ENCODE results near the gene PARP4. TPM values are rescaled to one million over a fixed set of nuclear protein-coding genes. Genes with fewer than 3 reads are reported as not detected.

Gene PARP4
- total RNA-seq (2016; rRNA removed; fragmentation: Illumina TruSeq; extraction: Trizol) = 42.6 and 66.0 TPM in 2 replicates
- total RNA-seq (2016; cell fraction: cytosol; rRNA removed; fragmentation: Illumina TruSeq; extraction: Trizol; ENCODE audit: low read depth) = 6.9 and 7.5 TPM in 2 replicates
- total RNA-seq (2016; cell fraction: insoluble cytoplasmic fraction; rRNA removed; fragmentation: Illumina TruSeq; extraction: Trizol) = 42.5 and 60.1 TPM in 2 replicates
- 11.9 and 14.2 TPM in 2 replicates for total RNA-seq (2016; cell fraction: membrane; rRNA removed; fragmentation: Illumina TruSeq; extraction: Trizol)
- total RNA-seq (2016; cell fraction: nucleus; rRNA removed; fragmentation: Illumina TruSeq; extraction: Trizol) = 39.9 and 41.3 TPM in 2 replicates
- 40.5 and 41.2 TPM in 2 replicates for polyA plus RNA-seq (2011; rRNA removed)
- 26.6 and 37.6 TPM in 2 replicates for polyA plus RNA-seq (2011; cell fraction: cytosol; rRNA removed)
- 50.5 and 50.9 TPM in 2 replicates for polyA plus RNA-seq (2011; cell fraction: nucleus; rRNA removed)
- 31.7 and 34.6 TPM in 2 replicates for polyA plus RNA-seq (2012)
- 0.78 and 1.1 TPM in 2 replicates for polyA plus RNA-seq (2016; cell fraction: cytosol; fragmentation: Illumina TruSeq; extraction: Trizol; ENCODE audit: low read depth)
- polyA plus RNA-seq (2016; cell fraction: insoluble cytoplasmic fraction; fragmentation: Illumina TruSeq; extraction: Trizol; ENCODE audit: low read depth) = 35.1 and 36.9 TPM in 2 replicates
- polyA plus RNA-seq (2016; cell fraction: membrane; fragmentation: Illumina TruSeq; extraction: Trizol; ENCODE audit: low read depth) = 2.5 and 3.1 TPM in 2 replicates
- 27.5 and 31.1 TPM in 2 replicates for polyA plus RNA-seq (2016; cell fraction: nucleus; fragmentation: Illumina TruSeq; extraction: Trizol; ENCODE audit: insufficient read depth, low read depth)
- 62.2 and 74.0 TPM in 2 replicates for polyA minus RNA-seq (2011; rRNA and poly(A)+ RNA removed; ENCODE audit: low replicate concordance)
- 41.5 and 47.8 TPM in 2 replicates for polyA minus RNA-seq (2011; cell fraction: cytosol; rRNA and poly(A)+ RNA removed)
- polyA minus RNA-seq (2011; cell fraction: nucleus; rRNA and poly(A)+ RNA removed) = 88.5 and 130 TPM in 2 replicates
- percentile 83 among the genes with signal in this experiment for Bru-seq, nascent RNA
- BruChase-seq, experiment 1, labeled RNA remaining after a 6-hour chase = percentile 86 among the genes with signal in this experiment
- percentile 84 among the genes with signal in this experiment for BruChase-seq, experiment 2, labeled RNA remaining after a 2-hour chase
- long read RNA-seq, experiment 1, full-length matches to known transcripts = 3 of 17 reads
- long read RNA-seq, experiment 1, partial matches to known transcripts = 11 of 17 reads
- long read RNA-seq, experiment 1, other reads (novel, unspliced or antisense) = 3 of 17 reads
- long read RNA-seq, experiment 2, full-length matches to known transcripts = 7 of 53 reads
- long read RNA-seq, experiment 2, partial matches to known transcripts = 30 of 53 reads
- long read RNA-seq, experiment 2, other reads (novel, unspliced or antisense) = 16 of 53 reads

- Histone ChIP-seq H3K79me2 (ENCODE audit: insufficient read depth, low read length) (peaks cover 43% of the 10 kb centered on the region), H3K4me3 (replicated peaks in 1 of 3; ENCODE audit: insufficient read depth in 1 of 3, low read depth in 2 of 3, low read length in 3 of 3) (peak within 1 kb of the TSS; percentile 78 to 92 (median 87)), H3K9ac (ENCODE audit: insufficient read depth, low read depth, low read length) (peak within 1 kb of the TSS; percentile 92), H4K20me1 (ENCODE audit: insufficient read depth, low read length) (no peaks in the 10 kb centered on the region), H3K36me3 (replicated peaks in 1 of 2; ENCODE audit: control insufficient read depth in 1 of 2, insufficient read depth in 2 of 2, low read length in 2 of 2) (no peaks in the 10 kb centered on the region; a peak in 2 of 5 replicates), H3K4me1 (ENCODE audit: insufficient read depth, low read length) (peaks cover 32% of the 10 kb centered on the region), H3K27me3 (ENCODE audit: control insufficient read depth in 1 of 2, insufficient read depth in 2 of 2, low read length in 2 of 2) (no peaks in the 10 kb centered on the region; a peak in 1 of 5 replicates), H3K4me2 (ENCODE audit: low read depth, low read length) (peak within 1 kb of the TSS; percentile 86), H2AFZ (ENCODE audit: low read length) (no peak within 1 kb of the TSS), H3K27ac (ENCODE audit: extremely low read length, insufficient read depth, low read length) (peak within 1 kb of the TSS; percentile 98), H3K9me3 (ENCODE audit: low read length) (no peaks in the 10 kb centered on the region)
- POLR2A ChIA-PET = interaction anchor here (1.0 to 2.9 kb wide), 5 partner anchors 9 to 32 kb away, joined by 3 to 22 read pairs (median 5); no protein-coding TSS in a partner anchor
- in situ Hi-C loops (cut with HindIII; ENCODE audit: extremely low pct_ligation_motif_present, low pct_unique_long_range_greater_than_20kb) = no loop called here
- FAIRE-seq (peak; percentile 78), DNase-seq (ENCODE audit: low spot score) (peak; percentile 93), ATAC-seq (peak; percentile 96)
- intact Hi-C loops (cut with micrococcal nuclease; ENCODE audit: unreplicated experiment) = no loop called here
- CTCF ChIA-PET (ENCODE audit: low intra/inter-chr PET ratio, low total read pairs) = no interaction called here
- BruUV-seq (replicated peaks) = TSS peak; percentile 82
- WGBS (ENCODE audit: low lambda C conversion rate) = 0% methylated on average over 24 of the region's 63 CpGs
- peak; percentile 74; the same call in 1 of the 2 replicates for TF ChIP-seq ZNF276 (CRISPR knock-in tag; IDR thresholded peaks at IDR 0.05; ENCODE audit: low read depth)
- no peak for TF ChIP-seq ZNF136 (CRISPR knock-in tag; IDR thresholded peaks at IDR 0.05; ENCODE audit: low read depth)
- peak; percentile 46; the same call in 1 of the 2 replicates for TF ChIP-seq TFAP4 (IDR thresholded peaks at IDR 0.05; ENCODE audit: borderline replicate concordance, low read depth)
- no peak for TF ChIP-seq TRIM22 (IDR thresholded peaks at IDR 0.05)
- TF ChIP-seq THAP7 (CRISPR knock-in tag; IDR thresholded peaks at IDR 0.05) = peak; percentile 95; the same call in 1 of the 2 replicates
- no peak for TF ChIP-seq NFYC (CRISPR knock-in tag; IDR thresholded peaks at IDR 0.05)
- TF ChIP-seq ZNF839 (CRISPR knock-in tag; IDR thresholded peaks at IDR 0.05; ENCODE audit: borderline replicate concordance) = peak; percentile 88; the same call in 1 of the 2 replicates
- TF ChIP-seq RNF2 (conservative IDR thresholded peaks at IDR 0.05; ENCODE audit: low read depth) = peak; percentile 67; the same call in 1 of the 2 replicates
- TF ChIP-seq DNMT3B (CRISPR knock-in tag; conservative IDR thresholded peaks at IDR 0.05) = no peak
- peak; percentile 77 for TF ChIP-seq ELF3 (CRISPR knock-in tag; IDR thresholded peaks at IDR 0.05)
- 0 out of 2 replicates have a peak, but pooled peaks have one; percentile 49 for TF ChIP-seq ZNF367 (CRISPR knock-in tag; IDR thresholded peaks at IDR 0.05; ENCODE audit: borderline replicate concordance)
- TF ChIP-seq MEF2D (CRISPR knock-in tag; IDR thresholded peaks at IDR 0.05) = peak; percentile 76
Observed at GRCh38 chr13:24512197-24512907, at the start of gene PARP4. Gene PARP4, minus strand, starts transcription at chr13:24512778. Its CDS starts 9,002 bp downstream, at chr13:24503776.
